ENCODE results near the gene ZNF232.
"Not testable (repeated sequence)": the region's sequence is repeated elsewhere in the genome, so short reads cannot be mapped to it uniquely, and the experiment has no call there.

Gene ZNF232

GRCh38 chr17:5092218-5093010 lies 19.3 kb downstream of the ZNF232 start:
- no peak for DNase-seq (ENCODE audit: extremely low spot score)
- ChIA-PET POLR2A (no interaction called here), CTCF (no interaction called here)
- no peak for TF ChIP-seq NFRKB (IDR thresholded peaks at IDR 0.05)
- TF ChIP-seq ELF4 (IDR thresholded peaks at IDR 0.05): no peak
- no peak for TF ChIP-seq L3MBTL2 (conservative IDR thresholded peaks at IDR 0.05)
- no peak for TF ChIP-seq SP1 (IDR thresholded peaks at IDR 0.05)
- TF ChIP-seq FOXK2 (IDR thresholded peaks at IDR 0.05): no peak
- no peak for TF ChIP-seq ARNT (IDR thresholded peaks at IDR 0.05)
- TF ChIP-seq FOXA1 (IDR thresholded peaks at IDR 0.05): no peak
- no peak for TF ChIP-seq HDGF (IDR thresholded peaks at IDR 0.05; ENCODE audit: borderline replicate concordance)
- TF ChIP-seq CTBP1 (IDR thresholded peaks at IDR 0.05; ENCODE audit: borderline replicate concordance): no peak
- no peak for TF ChIP-seq FOXM1 (IDR thresholded peaks at IDR 0.05; ENCODE audit: borderline replicate concordance)
- TF ChIP-seq ZNF384 (IDR thresholded peaks at IDR 0.05): no peak

- no peak for DNase-seq (ENCODE audit: extremely low spot score)
- CTCF ChIA-PET: interaction anchor here (0.5 to 0.6 kb wide), 2 partner anchors 30 to 425 kb away, joined by 3 to 5 read pairs; no protein-coding TSS in a partner anchor
- POLR2A ChIA-PET: no interaction called here
- TF ChIP-seq FOXK2 (IDR thresholded peaks at IDR 0.05) (no peak), HDGF (IDR thresholded peaks at IDR 0.05; ENCODE audit: borderline replicate concordance) (no peak), SP1 (IDR thresholded peaks at IDR 0.05) (no peak), ARNT (IDR thresholded peaks at IDR 0.05) (no peak), FOXA1 (IDR thresholded peaks at IDR 0.05) (no peak), BHLHE40 (IDR thresholded peaks at IDR 0.05; ENCODE audit: borderline replicate concordance) (no peak), PKNOX1 (IDR thresholded peaks at IDR 0.05) (no peak), ELF4 (IDR thresholded peaks at IDR 0.05) (no peak), FOXM1 (IDR thresholded peaks at IDR 0.05; ENCODE audit: borderline replicate concordance) (no peak), NFRKB (IDR thresholded peaks at IDR 0.05) (no peak), CTBP1 (IDR thresholded peaks at IDR 0.05; ENCODE audit: borderline replicate concordance) (no peak)
These were observed 31.1 kb downstream of the ZNF232 start for GRCh38 chr17:5080591-5080990.

- no peak for TF ChIP-seq FOXK2 (IDR thresholded peaks at IDR 0.05)
- TF ChIP-seq ZNF384 (IDR thresholded peaks at IDR 0.05): no peak
- TF ChIP-seq BHLHE40 (IDR thresholded peaks at IDR 0.05; ENCODE audit: borderline replicate concordance): no peak
- no peak for TF ChIP-seq SP1 (IDR thresholded peaks at IDR 0.05)
- no peak for TF ChIP-seq CTBP1 (IDR thresholded peaks at IDR 0.05; ENCODE audit: borderline replicate concordance)
- no peak for TF ChIP-seq ARNT (IDR thresholded peaks at IDR 0.05)
- TF ChIP-seq NFRKB (IDR thresholded peaks at IDR 0.05): no peak
- no peak for DNase-seq (ENCODE audit: extremely low spot score)
- ChIA-PET CTCF (no interaction called here), POLR2A (no interaction called here)
These were observed 33.3 kb downstream of the ZNF232 start, which contains the start of gene ZFP3 for GRCh38 chr17:5078106-5079028. TSS of gene ZFP3 (plus strand) at chr17:5078467. CDS start at chr17:5091505, 13,038 bp downstream.

- ChIA-PET POLR2A (no interaction called here), CTCF (no interaction called here)
- DNase-seq (ENCODE audit: extremely low spot score): no peak
- TF ChIP-seq FOXM1 (IDR thresholded peaks at IDR 0.05; ENCODE audit: borderline replicate concordance) (no peak), FOXK2 (IDR thresholded peaks at IDR 0.05) (no peak), BHLHE40 (IDR thresholded peaks at IDR 0.05; ENCODE audit: borderline replicate concordance) (no peak), NFRKB (IDR thresholded peaks at IDR 0.05) (no peak), ARNT (IDR thresholded peaks at IDR 0.05) (no peak), TARDBP (IDR thresholded peaks at IDR 0.05) (no peak), HDGF (IDR thresholded peaks at IDR 0.05; ENCODE audit: borderline replicate concordance) (no peak), FOXA1 (IDR thresholded peaks at IDR 0.05) (no peak), PKNOX1 (IDR thresholded peaks at IDR 0.05) (no peak), LEF1 (IDR thresholded peaks at IDR 0.05; ENCODE audit: borderline replicate concordance) (no peak), ELF4 (IDR thresholded peaks at IDR 0.05) (no peak), ZNF384 (IDR thresholded peaks at IDR 0.05) (no peak), SP1 (IDR thresholded peaks at IDR 0.05) (no peak), L3MBTL2 (conservative IDR thresholded peaks at IDR 0.05) (no peak)
These were observed 33.9 kb downstream of the ZNF232 start for GRCh38 chr17:5077781-5078105.

- DNase-seq (ENCODE audit: extremely low spot score); POLR2A ChIA-PET; CTCF ChIA-PET: not testable (repeated sequence)
These were observed 34.4 kb downstream of the ZNF232 start for GRCh38 chr17:5077275-5077674.

GRCh38 chr17:5075472-5075871 lies 36.2 kb downstream of the ZNF232 start:
- POLR2A ChIA-PET; DNase-seq (ENCODE audit: extremely low spot score): not testable (repeated sequence)
- CTCF ChIA-PET: interaction anchor here (0.6 kb wide), 1 partner anchor 25 kb away, joined by 5 read pairs; no protein-coding TSS in a partner anchor

- no peak for TF ChIP-seq HDGF (IDR thresholded peaks at IDR 0.05; ENCODE audit: borderline replicate concordance)
- TF ChIP-seq L3MBTL2 (conservative IDR thresholded peaks at IDR 0.05): no peak
- no peak for TF ChIP-seq TARDBP (IDR thresholded peaks at IDR 0.05)
- TF ChIP-seq LEF1 (IDR thresholded peaks at IDR 0.05; ENCODE audit: borderline replicate concordance): no peak
- TF ChIP-seq FOXA1 (IDR thresholded peaks at IDR 0.05): no peak
- TF ChIP-seq CTBP1 (IDR thresholded peaks at IDR 0.05; ENCODE audit: borderline replicate concordance): no peak
- no peak for TF ChIP-seq ARNT (IDR thresholded peaks at IDR 0.05)
- TF ChIP-seq ZNF384 (IDR thresholded peaks at IDR 0.05): no peak
- no peak for TF ChIP-seq SP1 (IDR thresholded peaks at IDR 0.05)
- no peak for TF ChIP-seq ELF4 (IDR thresholded peaks at IDR 0.05)
- no peak for TF ChIP-seq BHLHE40 (IDR thresholded peaks at IDR 0.05; ENCODE audit: borderline replicate concordance)
- no peak for TF ChIP-seq FOXK2 (IDR thresholded peaks at IDR 0.05)
- no peak for TF ChIP-seq FOXM1 (IDR thresholded peaks at IDR 0.05; ENCODE audit: borderline replicate concordance)
- no peak for TF ChIP-seq SUZ12 (IDR thresholded peaks at IDR 0.05)
- no peak for TF ChIP-seq NFRKB (IDR thresholded peaks at IDR 0.05)
- TF ChIP-seq PKNOX1 (IDR thresholded peaks at IDR 0.05): no peak
- ChIA-PET POLR2A (no interaction called here), CTCF (no interaction called here)
- DNase-seq (ENCODE audit: extremely low spot score): no peak
These were observed 42.0 kb downstream of the ZNF232 start for GRCh38 chr17:5069724-5070123.
